Measurements from ENCODE around the gene LKAAEAR1. TPM values are rescaled to one million over a fixed set of nuclear protein-coding genes. Genes with fewer than 3 reads are reported as not detected.

LKAAEAR1 gene
- total and polyA plus RNA-seq, 2 of the 13 experiments (the other 11 are each of a cell fraction or from before 2014, with no cell fraction given), result not detected

GRCh38 chr20:64040231-64041039 is 43.8 kb downstream of the LKAAEAR1 start (continued):
- TF ChIP-seq KLF13 (CRISPR knock-in tag; IDR thresholded peaks at IDR 0.05) (no peak), ZNF235 (CRISPR knock-in tag; IDR thresholded peaks at IDR 0.05; ENCODE audit: borderline replicate concordance) (peak; percentile 56; the same call in 1 of the 2 replicates), ZNF44 (CRISPR knock-in tag; IDR thresholded peaks at IDR 0.05) (no peak; the same call in 1 of the 2 replicates), TARDBP (CRISPR knock-in tag; IDR thresholded peaks at IDR 0.05) (no peak; the same call in 1 of the 2 replicates), RBM39 (IDR thresholded peaks at IDR 0.05; ENCODE audit: low read depth, low read length, poor library complexity, severe bottlenecking) (peak; percentile 20), CEBPG (CRISPR knock-in tag; IDR thresholded peaks at IDR 0.05) (0 out of 2 replicates have a peak, but pooled peaks have one; percentile 2), KDM5B (CRISPR knock-in tag; IDR thresholded peaks at IDR 0.05; ENCODE audit: borderline replicate concordance) (peak; percentile 52; the same call in 1 of the 2 replicates), STAT5B (CRISPR knock-in tag; IDR thresholded peaks at IDR 0.05) (peak; percentile 33; the same call in 1 of the 2 replicates), U2AF2 (IDR thresholded peaks at IDR 0.05; ENCODE audit: low read depth, low read length) (no peak), ZNF709 (CRISPR knock-in tag; IDR thresholded peaks at IDR 0.05) (no peak), ZNF605 (CRISPR knock-in tag; IDR thresholded peaks at IDR 0.05) (peak; percentile 64), GTF2F1 (IDR thresholded peaks at IDR 0.05; ENCODE audit: low read length) (no peak), ATRX (CRISPR knock-in tag; IDR thresholded peaks at IDR 0.05; ENCODE audit: borderline replicate concordance) (no peak), ZIK1 (CRISPR knock-in tag; IDR thresholded peaks at IDR 0.05; ENCODE audit: borderline replicate concordance, low read depth) (peak; percentile 33), GATA4 (IDR thresholded peaks at IDR 0.05; ENCODE audit: borderline replicate concordance, low read depth) (0 out of 2 replicates have a peak, but pooled peaks have one; percentile 37), ZNF513 (CRISPR knock-in tag; conservative IDR thresholded peaks at IDR 0.05) (no peak), SMARCC2 (IDR thresholded peaks at IDR 0.05) (no peak), ZNF180 (CRISPR knock-in tag; IDR thresholded peaks at IDR 0.05; ENCODE audit: borderline replicate concordance, low read depth) (no peak; the same call in 1 of the 2 replicates), EED (CRISPR knock-in tag; IDR thresholded peaks at IDR 0.05) (no peak; the same call in 1 of the 2 replicates), KDM6A (CRISPR knock-in tag; IDR thresholded peaks at IDR 0.05; ENCODE audit: low read depth) (0 out of 2 replicates have a peak, but pooled peaks have one; percentile 24), GTF3A (CRISPR knock-in tag; conservative IDR thresholded peaks at IDR 0.05) (peak; percentile 6; the same call in 1 of the 2 replicates)
- TF ChIP-seq, protein P1, sequence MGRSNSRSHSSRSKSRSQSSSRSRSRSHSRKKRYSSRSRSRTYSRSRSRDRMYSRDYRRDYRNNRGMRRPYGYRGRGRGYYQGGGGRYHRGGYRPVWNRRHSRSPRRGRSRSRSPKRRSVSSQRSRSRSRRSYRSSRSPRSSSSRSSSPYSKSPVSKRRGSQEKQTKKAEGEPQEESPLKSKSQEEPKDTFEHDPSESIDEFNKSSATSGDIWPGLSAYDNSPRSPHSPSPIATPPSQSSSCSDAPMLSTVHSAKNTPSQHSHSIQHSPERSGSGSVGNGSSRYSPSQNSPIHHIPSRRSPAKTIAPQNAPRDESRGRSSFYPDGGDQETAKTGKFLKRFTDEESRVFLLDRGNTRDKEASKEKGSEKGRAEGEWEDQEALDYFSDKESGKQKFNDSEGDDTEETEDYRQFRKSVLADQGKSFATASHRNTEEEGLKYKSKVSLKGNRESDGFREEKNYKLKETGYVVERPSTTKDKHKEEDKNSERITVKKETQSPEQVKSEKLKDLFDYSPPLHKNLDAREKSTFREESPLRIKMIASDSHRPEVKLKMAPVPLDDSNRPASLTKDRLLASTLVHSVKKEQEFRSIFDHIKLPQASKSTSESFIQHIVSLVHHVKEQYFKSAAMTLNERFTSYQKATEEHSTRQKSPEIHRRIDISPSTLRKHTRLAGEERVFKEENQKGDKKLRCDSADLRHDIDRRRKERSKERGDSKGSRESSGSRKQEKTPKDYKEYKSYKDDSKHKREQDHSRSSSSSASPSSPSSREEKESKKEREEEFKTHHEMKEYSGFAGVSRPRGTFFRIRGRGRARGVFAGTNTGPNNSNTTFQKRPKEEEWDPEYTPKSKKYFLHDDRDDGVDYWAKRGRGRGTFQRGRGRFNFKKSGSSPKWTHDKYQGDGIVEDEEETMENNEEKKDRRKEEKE (IDR thresholded peaks at IDR 0.05), result no peak
- TF ChIP-seq, protein P2, sequence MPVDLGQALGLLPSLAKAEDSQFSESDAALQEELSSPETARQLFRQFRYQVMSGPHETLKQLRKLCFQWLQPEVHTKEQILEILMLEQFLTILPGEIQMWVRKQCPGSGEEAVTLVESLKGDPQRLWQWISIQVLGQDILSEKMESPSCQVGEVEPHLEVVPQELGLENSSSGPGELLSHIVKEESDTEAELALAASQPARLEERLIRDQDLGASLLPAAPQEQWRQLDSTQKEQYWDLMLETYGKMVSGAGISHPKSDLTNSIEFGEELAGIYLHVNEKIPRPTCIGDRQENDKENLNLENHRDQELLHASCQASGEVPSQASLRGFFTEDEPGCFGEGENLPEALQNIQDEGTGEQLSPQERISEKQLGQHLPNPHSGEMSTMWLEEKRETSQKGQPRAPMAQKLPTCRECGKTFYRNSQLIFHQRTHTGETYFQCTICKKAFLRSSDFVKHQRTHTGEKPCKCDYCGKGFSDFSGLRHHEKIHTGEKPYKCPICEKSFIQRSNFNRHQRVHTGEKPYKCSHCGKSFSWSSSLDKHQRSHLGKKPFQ (CRISPR knock-in tag; IDR thresholded peaks at IDR 0.05; ENCODE audit: insufficient replicate concordance), result no peak

All from HepG2 (cell line).